Neural progenitor cell (in vitro differentiated cells): ENCODE measurements around the gene ADAMTS19.

Experiments
- EZH2 ChIP-seq: fragments of 200-600 bp; sonication (generic); IDR thresholded peaks from 2 replicates; pipeline ENCODE4 v1.6.1; 2017; ENCODE audit warnings: antibody characterized with exemption, mild to moderate bottlenecking, moderate library complexity
- TF ChIP-seq, protein P1 (sequence below): fragments of 200-600 bp; sonication (generic); IDR thresholded peaks from 2 replicates; pipeline ENCODE4 v1.5.1; 2017; ENCODE audit warnings: antibody characterized with exemption, mild to moderate bottlenecking

DNA sequence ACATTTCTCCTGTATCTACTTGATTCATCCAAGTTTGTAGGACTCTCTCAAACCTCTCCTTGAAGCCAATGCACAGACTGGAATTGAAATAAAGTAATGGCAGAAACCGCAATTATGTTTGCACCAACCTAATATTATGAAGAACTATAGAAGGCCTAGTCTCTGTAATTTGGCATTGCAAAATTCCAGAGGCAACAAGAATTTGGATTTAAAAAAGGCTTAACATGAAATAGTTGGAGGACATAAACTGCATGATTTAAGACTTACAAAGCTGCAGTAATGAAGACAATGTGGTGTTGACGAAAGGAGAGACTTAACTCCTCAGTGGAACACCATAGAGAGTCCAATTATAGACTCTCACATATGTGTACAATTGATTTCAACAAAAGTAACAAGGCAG is 170.0 kb downstream of the ADAMTS19 start:
- no peak for TF ChIP-seq EZH2
- TF ChIP-seq, protein P1, sequence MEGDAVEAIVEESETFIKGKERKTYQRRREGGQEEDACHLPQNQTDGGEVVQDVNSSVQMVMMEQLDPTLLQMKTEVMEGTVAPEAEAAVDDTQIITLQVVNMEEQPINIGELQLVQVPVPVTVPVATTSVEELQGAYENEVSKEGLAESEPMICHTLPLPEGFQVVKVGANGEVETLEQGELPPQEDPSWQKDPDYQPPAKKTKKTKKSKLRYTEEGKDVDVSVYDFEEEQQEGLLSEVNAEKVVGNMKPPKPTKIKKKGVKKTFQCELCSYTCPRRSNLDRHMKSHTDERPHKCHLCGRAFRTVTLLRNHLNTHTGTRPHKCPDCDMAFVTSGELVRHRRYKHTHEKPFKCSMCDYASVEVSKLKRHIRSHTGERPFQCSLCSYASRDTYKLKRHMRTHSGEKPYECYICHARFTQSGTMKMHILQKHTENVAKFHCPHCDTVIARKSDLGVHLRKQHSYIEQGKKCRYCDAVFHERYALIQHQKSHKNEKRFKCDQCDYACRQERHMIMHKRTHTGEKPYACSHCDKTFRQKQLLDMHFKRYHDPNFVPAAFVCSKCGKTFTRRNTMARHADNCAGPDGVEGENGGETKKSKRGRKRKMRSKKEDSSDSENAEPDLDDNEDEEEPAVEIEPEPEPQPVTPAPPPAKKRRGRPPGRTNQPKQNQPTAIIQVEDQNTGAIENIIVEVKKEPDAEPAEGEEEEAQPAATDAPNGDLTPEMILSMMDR = no peak
